BJ (cell line): ENCODE results near the gene ATP10A. TPM values are rescaled to one million over a fixed set of nuclear protein-coding genes. Genes with fewer than 3 reads are reported as not detected.

ENCODE experiments used
- CTCF ChIA-PET: fragments of 350-600 bp; formaldehyde crosslinking; extraction: SDS; loops from one replicate; lab custom pipeline; 2021; ENCODE audit warnings: antibody characterized with exemption, inconsistent platforms; lab: Yijun Ruan, JAX
- POLR2A ChIA-PET: fragments of 300-600 bp; sonication (Branson Sonifier 250); formaldehyde crosslinking; extraction: SDS; loops from one replicate; lab custom pipeline; 2021; ENCODE audit warnings: antibody characterized with exemption; lab: Charles Lee
- DNase-seq: peaks from one replicate; pipeline ENCODE4 v3.0.0-alpha.2; 2011; ENCODE audit warnings: low read depth
- H3K27me3 ChIP-seq: 2 replicates; pipeline ENCODE4 v1.6.0; 2011; ENCODE audit warnings: low read length; ENCODE audit not compliant: control insufficient read depth, insufficient read depth
- H3K36me3 ChIP-seq: 2 replicates; pipeline ENCODE4 v1.5.1; 2011; ENCODE audit warnings: low read length; ENCODE audit not compliant: control insufficient read depth, insufficient read depth
- H3K4me3 ChIP-seq: 2 replicates; pipeline ENCODE4 v1.5.1; 2011; ENCODE audit warnings: low read depth, mild to moderate bottlenecking, control low read depth, low read length
- polyA plus RNA-seq: library from polyadenylated mRNA; depleted of rRNA; stranded (reverse); fragments of >200 nt; gene quantifications from 2 replicates; pipeline ENCODE4 v1.2.3, GENCODE V29; 2011
- TF ChIP-seq, protein P1 (sequence below): IDR thresholded peaks from 2 replicates; pipeline ENCODE4 v1.5.1; 2011; ENCODE audit warnings: low read depth, mild to moderate bottlenecking, control low read depth, inconsistent platforms, low read length, moderate library complexity; ENCODE audit not compliant: insufficient read depth

The ATP10A gene
- polyA plus RNA-seq, 1 experiment, result 28.0 TPM

DNA sequence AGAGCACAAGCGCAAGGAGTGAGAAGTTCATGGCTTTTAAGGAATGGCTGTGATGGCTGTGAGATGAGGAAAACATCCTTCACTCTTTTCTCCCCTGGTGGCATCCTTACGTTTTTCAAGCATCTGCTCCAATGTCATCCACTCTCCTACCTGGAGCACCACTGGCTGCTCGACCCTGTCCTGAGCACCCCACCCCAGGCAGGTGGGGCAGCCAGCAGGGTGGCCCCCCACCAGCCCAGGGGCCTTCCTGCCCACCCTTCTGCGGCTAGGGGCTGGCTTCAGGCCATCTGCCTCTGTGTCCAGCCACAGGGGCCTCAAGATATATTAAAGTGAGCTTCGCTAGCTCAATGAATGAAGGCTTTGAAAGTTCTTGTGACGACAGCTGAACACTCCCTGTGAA, 56.1 kb downstream of the ATP10A start:
- no peak overlapping the region for H3K4me3 ChIP-seq
- ChIA-PET POLR2A (no interaction called here), CTCF (interaction anchor here (0.6 to 1.0 kb wide), 2 partner anchors 9 to 10 kb away, joined by 3 read pairs; no protein-coding TSS in a partner anchor)
- no peaks in the 10 kb centered on the region for H3K27me3 ChIP-seq
- peaks cover 3% of the 10 kb centered on the region; the same call in 1 of the 2 replicates for H3K36me3 ChIP-seq
- no peak for DNase-seq
- TF ChIP-seq, protein P1, sequence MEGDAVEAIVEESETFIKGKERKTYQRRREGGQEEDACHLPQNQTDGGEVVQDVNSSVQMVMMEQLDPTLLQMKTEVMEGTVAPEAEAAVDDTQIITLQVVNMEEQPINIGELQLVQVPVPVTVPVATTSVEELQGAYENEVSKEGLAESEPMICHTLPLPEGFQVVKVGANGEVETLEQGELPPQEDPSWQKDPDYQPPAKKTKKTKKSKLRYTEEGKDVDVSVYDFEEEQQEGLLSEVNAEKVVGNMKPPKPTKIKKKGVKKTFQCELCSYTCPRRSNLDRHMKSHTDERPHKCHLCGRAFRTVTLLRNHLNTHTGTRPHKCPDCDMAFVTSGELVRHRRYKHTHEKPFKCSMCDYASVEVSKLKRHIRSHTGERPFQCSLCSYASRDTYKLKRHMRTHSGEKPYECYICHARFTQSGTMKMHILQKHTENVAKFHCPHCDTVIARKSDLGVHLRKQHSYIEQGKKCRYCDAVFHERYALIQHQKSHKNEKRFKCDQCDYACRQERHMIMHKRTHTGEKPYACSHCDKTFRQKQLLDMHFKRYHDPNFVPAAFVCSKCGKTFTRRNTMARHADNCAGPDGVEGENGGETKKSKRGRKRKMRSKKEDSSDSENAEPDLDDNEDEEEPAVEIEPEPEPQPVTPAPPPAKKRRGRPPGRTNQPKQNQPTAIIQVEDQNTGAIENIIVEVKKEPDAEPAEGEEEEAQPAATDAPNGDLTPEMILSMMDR, result no peak

DNA sequence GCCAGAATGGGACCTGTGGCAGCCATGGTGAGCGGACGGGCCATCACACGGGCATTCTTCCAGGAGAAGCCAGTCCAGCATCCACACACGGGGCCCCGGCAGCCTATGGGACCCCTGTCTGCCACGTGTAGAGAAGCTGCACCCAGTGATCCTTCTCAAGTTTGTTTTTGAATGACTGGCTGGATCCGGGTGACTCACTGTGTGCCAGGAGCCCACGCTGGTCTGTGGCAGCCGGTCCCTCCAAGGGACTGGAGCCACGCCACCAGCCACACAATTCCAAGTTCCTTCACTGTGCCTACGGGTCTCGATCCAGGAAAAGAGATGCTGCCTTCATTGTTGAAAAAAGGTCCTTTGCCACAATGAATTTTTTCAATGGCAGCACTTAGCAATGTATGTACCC, 58.1 kb downstream of the ATP10A start:
- Histone ChIP-seq H3K27me3 (no peaks in the 10 kb centered on the region), H3K36me3 (peaks cover 3% of the 10 kb centered on the region), H3K4me3 (no peak overlapping the region)
- ChIA-PET POLR2A (no interaction called here), CTCF (no interaction called here)
- DNase-seq, result no peak
- TF ChIP-seq, protein P1, result no peak

DNA sequence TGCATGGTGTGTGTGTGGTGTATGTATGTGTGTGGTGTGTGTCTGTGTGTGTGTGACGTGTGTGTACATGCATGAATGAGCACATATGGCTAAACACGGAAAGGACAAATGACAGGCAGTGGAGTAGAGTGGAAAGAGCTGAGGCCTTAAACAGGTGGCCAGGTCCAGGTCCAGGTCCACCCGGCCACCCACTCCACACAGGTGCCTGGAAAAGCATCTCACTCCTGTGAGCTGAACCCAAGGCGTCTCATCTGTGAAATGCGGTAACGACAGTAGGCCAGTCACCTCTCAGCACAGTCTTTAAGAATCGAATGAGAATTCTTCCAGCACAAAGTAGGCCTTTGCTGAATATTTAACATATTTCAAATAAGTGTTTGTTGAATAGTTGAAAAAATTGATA, 58.7 kb downstream of the ATP10A start:
- Histone ChIP-seq H3K4me3 (no peak overlapping the region), H3K27me3 (no peaks in the 10 kb centered on the region), H3K36me3 (peaks cover 3% of the 10 kb centered on the region)
- ChIA-PET CTCF (no interaction called here), POLR2A (no interaction called here)
- no peak for DNase-seq
- TF ChIP-seq, protein P1, result no peak

DNA sequence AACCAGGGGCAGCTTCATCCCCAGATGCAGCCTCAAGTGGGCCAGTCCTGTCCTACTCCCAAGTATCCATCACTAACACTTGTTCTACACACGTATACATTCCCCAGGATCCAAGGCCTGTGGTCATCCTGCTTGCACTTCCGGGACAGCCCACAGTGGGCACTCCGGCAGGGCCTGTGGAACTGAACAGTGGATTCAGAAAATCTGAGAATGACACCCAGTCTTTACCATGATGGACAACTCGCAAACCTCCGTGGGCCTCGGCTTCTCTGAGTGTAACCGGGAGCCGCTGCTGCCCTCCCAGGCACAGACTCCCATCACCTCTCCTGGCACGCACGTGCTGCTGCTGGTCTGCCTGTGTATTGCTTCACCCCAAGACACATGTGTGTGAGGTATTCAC, 59.6 kb downstream of the ATP10A start:
- TF ChIP-seq, protein P1, result no peak
- no peaks in the 10 kb centered on the region for H3K27me3 ChIP-seq
- H3K4me3 ChIP-seq, result no peak overlapping the region
- ChIA-PET CTCF (no interaction called here), POLR2A (no interaction called here)
- peaks cover 3% of the 10 kb centered on the region for H3K36me3 ChIP-seq
- no peak for DNase-seq

DNA sequence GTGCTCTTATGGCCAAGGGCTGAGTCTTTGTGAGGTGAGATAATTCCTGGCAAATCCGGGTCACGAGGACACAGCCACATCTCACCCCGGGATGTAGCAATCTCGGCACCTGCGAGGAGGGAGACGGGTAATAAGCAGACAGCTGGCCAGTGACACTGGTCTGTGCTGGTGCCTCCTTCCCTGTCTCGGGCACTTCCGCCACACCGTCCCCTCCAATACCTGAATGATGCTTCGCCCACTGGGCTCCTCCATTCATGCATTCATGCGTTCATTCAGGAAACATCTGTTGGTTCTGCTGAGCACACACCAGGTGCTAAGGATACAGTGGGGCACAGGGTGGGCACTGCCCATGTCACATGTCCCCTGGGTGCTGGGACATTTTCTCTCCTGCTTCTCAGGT, 60.1 kb downstream of the ATP10A start:
- no peak overlapping the region for H3K4me3 ChIP-seq
- TF ChIP-seq, protein P1, result no peak
- no peak for DNase-seq
- H3K36me3 ChIP-seq, result peaks cover 3% of the 10 kb centered on the region
- ChIA-PET POLR2A (no interaction called here), CTCF (no interaction called here)
- H3K27me3 ChIP-seq, result no peaks in the 10 kb centered on the region
